ENCODE results near the gene OSBP2.

Gene OSBP2

GRCh38 chr22:30695351-30695851 lies 727 bp downstream of the OSBP2 start:
- Histone ChIP-seq H3K4me3 (ENCODE audit: low read depth, low read length) (peak overlapping the region; percentile 63), H3K4me1 (no peaks in the 10 kb centered on the region), H3K36me3 (no peaks in the 10 kb centered on the region), H3K27me3 (no peaks in the 10 kb centered on the region), H3K9me3 (no peaks in the 10 kb centered on the region)
- no peak for TF ChIP-seq CTCF (IDR thresholded peaks at IDR 0.05; ENCODE audit: low read depth, low read length)
- no peak for DNase-seq

GRCh38 chr22:30695871-30696655 lies 1.4 kb downstream of the OSBP2 start:
- H3K9me3 ChIP-seq, result no peaks in the 10 kb centered on the region
- H3K4me3 ChIP-seq (ENCODE audit: low read depth, low read length), result no peak overlapping the region
- TF ChIP-seq CTCF (IDR thresholded peaks at IDR 0.05; ENCODE audit: low read depth, low read length), result no peak
- no peaks in the 10 kb centered on the region for H3K36me3 ChIP-seq
- DNase-seq, result no peak
- H3K4me1 ChIP-seq, result no peaks in the 10 kb centered on the region
- no peaks in the 10 kb centered on the region for H3K27me3 ChIP-seq

- Histone ChIP-seq H3K27me3 (no peaks in the 10 kb centered on the region), H3K9me3 (no peaks in the 10 kb centered on the region), H3K4me3 (ENCODE audit: low read depth, low read length) (no peak overlapping the region), H3K36me3 (no peaks in the 10 kb centered on the region), H3K4me1 (no peaks in the 10 kb centered on the region)
- TF ChIP-seq CTCF (IDR thresholded peaks at IDR 0.05; ENCODE audit: low read depth, low read length), result no peak
- DNase-seq, result no peak
These were observed 3.3 kb downstream of the OSBP2 start for GRCh38 chr22:30697975-30698374.

GRCh38 chr22:30701872-30702271 lies 7.2 kb downstream of the OSBP2 start:
- H3K36me3 ChIP-seq, result no peaks in the 10 kb centered on the region
- H3K4me1 ChIP-seq, result no peaks in the 10 kb centered on the region
- no peaks in the 10 kb centered on the region for H3K9me3 ChIP-seq
- no peaks in the 10 kb centered on the region for H3K27me3 ChIP-seq
- no peak for DNase-seq
- no peak overlapping the region for H3K4me3 ChIP-seq (ENCODE audit: low read depth, low read length)
- no peak for TF ChIP-seq CTCF (IDR thresholded peaks at IDR 0.05; ENCODE audit: low read depth, low read length)

GRCh38 chr22:30702856-30703255 lies 8.2 kb downstream of the OSBP2 start:
- H3K4me1 ChIP-seq, result no peaks in the 10 kb centered on the region
- no peaks in the 10 kb centered on the region for H3K9me3 ChIP-seq
- DNase-seq, result no peak
- H3K4me3 ChIP-seq (ENCODE audit: low read depth, low read length), result no peak overlapping the region
- no peak for TF ChIP-seq CTCF (IDR thresholded peaks at IDR 0.05; ENCODE audit: low read depth, low read length)
- no peaks in the 10 kb centered on the region for H3K36me3 ChIP-seq
- no peaks in the 10 kb centered on the region for H3K27me3 ChIP-seq

GRCh38 chr22:30704978-30705377 lies 10.3 kb downstream of the OSBP2 start:
- no peak for DNase-seq
- Histone ChIP-seq H3K36me3 (no peaks in the 10 kb centered on the region), H3K4me3 (ENCODE audit: low read depth, low read length) (no peak overlapping the region), H3K4me1 (no peaks in the 10 kb centered on the region), H3K9me3 (no peaks in the 10 kb centered on the region), H3K27me3 (no peaks in the 10 kb centered on the region)
- TF ChIP-seq CTCF (IDR thresholded peaks at IDR 0.05; ENCODE audit: low read depth, low read length), result no peak
